HG03139 (cell line): Measurements from ENCODE around the gene VANGL2.

Source experiments
- ATAC-seq: cut with Tn5 transposase; IDR thresholded peaks from one replicate; pipeline ENCODE4 v1.9.1; 2021; ENCODE audit not compliant: unreplicated experiment

Gene VANGL2

GRCh38 chr1:160427625-160428024 is 27.3 kb downstream of the VANGL2 start:
- ATAC-seq = no peak

GRCh38 chr1:160428053-160428452 is 27.7 kb downstream of the VANGL2 start:
- ATAC-seq = no peak

GRCh38 chr1:160428655-160429054 is 28.3 kb downstream of the VANGL2 start:
- ATAC-seq = no peak

DNA sequence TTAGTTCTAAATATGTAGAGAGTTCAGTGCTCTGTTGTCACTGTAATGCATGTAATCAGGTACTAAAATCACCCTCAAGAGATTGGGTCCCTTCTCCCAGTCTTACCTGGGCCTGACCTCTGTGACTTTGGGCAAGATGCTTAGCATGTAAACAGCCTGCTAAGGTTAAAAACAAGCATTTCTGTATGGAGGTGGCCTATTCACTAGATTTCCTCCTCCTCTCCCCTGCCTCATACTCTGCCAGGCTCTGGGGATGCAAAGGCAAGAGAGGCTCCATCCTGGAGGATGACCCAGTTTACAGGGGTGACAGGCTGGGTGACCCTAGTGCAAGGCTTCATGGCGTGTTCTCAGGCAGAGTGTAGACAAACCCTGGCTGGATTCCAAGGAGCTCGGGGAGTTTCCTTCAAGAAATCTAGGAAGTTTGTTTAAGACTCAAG is 28.8 kb downstream of the VANGL2 start:
- ATAC-seq = no peak

- ATAC-seq = no peak
Observed at GRCh38 chr1:160429702-160430535, 29.6 kb downstream of the VANGL2 start.

DNA sequence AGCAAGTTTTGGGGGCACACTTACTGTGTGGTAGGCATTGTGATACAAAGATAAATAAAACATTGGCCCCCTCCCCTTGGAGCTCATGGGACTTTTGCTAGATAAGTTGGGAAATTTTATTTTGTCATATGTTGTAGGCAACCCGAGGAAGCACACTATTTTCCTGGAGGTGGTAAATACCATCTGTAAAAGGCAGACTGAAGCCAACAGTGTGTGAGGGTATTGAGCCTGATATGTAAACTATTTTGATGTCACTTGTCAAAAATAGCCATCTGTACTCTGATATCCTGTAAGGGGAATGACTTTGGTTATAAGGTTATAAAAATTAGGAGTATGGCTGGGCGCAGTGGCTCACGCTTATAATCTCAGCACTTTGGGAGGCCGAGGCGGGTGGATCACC is 30.6 kb downstream of the VANGL2 start:
- ATAC-seq = no peak

- ATAC-seq = no peak
Observed at GRCh38 chr1:160431571-160431970, 31.2 kb downstream of the VANGL2 start.

DNA sequence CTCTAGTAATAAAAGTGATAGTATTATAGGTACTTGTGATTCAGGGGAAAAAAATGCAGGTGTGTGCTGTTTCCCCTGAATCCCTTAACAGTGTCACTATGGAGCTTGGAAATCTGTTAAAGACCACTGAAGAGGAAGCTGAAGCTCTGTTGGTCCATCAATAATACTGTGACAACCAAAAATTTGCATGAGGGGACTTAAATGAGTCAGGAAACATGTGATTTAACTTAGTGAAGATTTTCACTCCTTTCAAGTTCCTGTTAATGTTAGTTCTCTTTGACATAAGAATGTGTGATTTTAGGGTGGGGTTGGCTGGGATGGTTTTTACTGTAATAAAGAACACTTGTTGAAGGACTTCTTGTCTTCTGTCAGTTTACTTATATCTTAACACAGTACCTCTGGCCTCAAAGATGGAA is 32.0 kb downstream of the VANGL2 start:
- ATAC-seq = peak; percentile 41

DNA sequence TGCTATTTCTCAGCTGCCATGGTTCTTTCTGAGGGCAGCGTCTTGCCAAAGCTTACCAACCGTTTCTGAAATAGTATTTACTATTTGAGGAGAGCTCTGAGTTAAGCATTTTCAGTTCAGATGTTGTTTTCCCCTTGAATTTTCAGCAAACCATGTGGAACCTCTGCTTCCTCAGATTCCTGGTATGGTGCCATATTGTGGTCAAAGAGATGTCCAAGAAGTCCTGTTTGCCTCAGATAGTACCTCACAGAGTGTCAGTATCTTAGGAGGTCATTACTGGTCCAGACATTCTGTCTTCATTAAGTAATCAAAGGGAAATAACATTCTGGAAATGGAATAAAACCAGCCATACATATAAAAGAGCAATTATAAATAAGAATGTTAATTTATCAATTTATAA is 36.6 kb downstream of the VANGL2 start:
- ATAC-seq = no peak

DNA sequence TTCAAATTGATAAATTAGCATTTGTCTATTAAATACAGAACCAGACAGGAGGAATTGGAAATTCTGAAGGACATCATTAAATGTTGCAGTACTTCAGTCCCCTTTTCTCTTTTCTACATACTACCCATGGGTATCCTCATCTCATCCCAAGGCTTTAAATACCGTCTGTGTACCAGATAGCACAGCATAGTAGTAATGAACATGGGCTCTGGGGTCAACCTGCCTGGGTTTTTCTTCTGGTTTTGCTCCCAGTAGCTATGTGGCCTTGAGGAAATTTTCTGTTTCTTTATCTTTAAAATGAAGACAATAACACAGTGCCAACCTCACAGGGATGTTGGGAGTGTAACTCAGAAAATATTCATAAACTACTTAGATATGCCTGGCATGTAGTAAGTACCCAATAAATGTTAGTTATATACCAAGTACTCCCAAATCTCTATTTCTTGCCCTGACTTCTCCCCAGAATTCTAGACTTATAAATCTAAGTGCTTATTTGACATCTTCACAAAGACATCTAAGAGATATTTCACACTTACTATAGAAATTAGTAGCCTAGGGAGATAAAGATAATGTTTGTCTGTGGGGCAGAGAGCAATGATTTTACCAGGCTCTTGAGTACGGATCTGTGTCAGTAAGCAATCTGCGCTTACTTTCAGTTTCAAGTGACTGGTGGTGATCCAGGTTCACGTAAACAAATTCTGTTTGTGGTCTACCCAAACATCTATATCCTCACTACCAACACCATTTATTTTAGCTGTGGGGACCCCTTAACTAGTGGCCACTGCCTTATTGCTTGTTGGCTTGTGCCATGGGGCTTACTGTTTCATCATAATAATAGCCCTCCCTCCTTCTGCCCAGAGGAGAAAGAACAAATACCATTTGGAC is 37.3 kb downstream of the VANGL2 start:
- ATAC-seq = peak; percentile 63

- ATAC-seq = no peak
Observed at GRCh38 chr1:160438317-160438918, 38.1 kb downstream of the VANGL2 start.

DNA sequence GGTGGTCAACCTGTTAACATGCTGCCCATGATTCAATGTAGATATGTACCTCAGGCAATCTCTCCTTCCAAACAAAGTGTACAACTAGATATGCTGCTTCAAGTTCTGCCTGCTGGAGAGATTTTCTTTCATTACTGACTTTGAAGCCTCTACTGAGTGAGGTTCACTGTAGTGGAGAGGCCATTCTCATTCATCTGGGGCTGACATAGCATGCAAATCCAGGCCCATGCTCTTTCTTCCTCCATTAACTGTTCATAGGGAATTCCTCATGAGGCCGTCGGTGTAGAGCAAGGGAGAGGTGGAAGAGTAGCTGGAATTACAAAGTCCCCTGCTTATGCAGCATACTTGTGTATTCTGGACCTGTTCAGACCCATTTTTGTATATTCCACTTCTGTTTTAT is 38.6 kb downstream of the VANGL2 start:
- no peak for ATAC-seq

DNA sequence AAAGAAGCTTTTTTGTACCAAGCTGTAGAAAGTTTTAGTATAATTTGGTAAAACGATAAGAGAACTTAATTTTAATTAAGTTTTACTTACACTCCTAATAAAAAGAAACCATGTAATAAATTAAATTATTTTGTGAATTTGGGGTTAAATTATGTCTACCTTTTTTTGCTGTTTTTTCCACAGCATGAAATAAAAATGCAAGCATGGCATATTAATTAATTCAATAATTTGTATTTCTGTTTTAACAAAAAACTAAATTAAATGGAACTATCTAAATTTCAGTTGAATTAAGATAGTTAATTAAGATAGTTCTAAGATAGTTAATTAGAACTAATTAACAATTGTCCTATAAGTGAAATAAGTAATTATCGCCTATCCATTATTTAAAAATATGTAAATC is 39.4 kb downstream of the VANGL2 start:
- ATAC-seq = no peak

- no peak for ATAC-seq
Observed at GRCh38 chr1:160446945-160447600, 46.7 kb downstream of the VANGL2 start.

DNA sequence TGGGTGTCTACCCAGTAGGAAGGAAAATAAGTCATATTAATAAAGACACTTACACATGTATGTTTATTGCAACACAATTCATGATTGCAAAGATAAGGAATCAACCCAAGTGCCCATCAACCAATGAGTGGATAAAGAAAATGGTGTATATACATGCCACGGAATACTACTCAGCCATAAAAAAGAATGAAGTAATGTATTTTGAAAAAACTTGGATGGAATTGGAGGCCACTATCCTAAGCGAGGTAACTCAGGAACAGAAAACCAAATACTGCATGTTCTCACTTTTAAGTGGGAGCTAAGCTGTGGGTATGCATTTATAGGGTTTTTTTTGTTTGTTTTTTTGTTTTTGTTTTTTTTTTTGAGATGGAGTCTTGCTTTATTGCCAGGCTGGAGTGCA is 49.1 kb downstream of the VANGL2 start:
- no peak for ATAC-seq

DNA sequence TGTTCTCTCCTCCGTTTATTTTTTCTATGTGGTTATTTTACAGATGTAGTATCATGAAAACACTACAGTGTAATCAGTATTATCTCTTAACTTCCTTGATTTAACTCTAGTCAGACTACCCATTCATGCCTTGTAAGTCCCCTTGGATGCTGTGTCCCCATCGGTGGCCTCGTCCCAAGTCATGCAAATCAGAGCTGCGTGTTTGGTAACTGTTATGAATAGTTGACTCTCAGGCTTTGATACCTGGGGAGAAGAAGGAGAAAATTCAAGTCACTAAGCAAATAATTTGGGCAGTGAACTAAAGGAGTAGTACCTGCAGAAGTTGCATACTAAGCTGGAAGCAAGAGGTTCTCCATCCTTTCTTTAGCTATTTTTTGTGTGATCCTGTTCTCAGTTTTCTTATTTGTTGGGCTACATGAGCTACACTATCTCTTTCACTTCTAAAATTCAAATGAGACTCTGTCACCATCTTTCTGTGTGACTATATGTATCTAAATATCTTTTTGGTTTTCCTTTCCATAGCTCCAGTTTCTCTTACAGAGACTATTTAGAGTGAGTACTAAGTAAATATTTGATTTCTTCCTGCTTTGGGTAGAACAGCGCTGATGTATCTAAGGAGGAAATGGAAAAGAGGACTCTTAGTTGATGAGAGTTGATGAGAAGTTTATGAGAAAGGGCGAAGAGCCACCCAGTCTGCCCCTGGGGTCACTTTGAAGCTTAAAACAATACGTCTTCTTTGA is 50.9 kb downstream of the VANGL2 start:
- no peak for ATAC-seq

GRCh38 chr1:160451859-160452232 is 51.5 kb downstream of the VANGL2 start:
- no peak for ATAC-seq

DNA sequence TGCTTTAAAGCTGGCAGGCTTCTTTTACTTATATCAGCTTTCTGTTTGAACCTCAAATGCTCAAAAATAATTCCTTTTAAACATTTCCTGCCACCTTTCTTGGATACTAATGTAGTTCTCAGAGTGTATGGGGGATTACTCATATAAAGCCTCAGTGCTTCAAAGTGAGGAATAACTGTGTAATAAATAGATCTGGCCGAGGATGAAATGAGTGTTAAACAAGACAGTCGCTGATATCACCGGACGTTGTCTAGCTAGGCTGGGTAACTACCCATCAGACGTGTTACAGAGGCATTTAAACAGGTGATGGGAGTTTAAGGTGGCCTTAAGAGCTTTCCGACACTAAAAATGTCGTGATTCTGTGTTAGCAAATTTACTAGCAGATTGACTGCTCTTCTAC is 53.1 kb downstream of the VANGL2 start:
- no peak for ATAC-seq

GRCh38 chr1:160454371-160455152 is 54.2 kb downstream of the VANGL2 start:
- ATAC-seq = no peak

DNA sequence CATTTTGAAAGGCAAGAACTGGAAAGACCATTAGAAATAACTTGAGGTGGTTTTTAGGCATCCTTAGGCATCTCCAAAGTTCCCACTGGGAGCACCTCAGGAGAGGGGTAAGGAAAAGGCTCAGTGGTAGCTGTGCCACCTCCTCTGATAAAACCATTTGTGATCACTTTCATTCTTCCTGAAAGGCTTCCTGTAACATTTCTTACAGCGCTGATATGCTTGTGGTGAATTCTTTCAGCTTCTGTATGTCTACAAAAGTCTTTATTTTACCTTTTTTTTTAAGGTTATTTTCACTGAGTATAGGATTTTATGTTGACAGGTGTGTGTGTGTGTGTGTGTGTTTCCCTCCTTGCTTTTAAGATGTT is 54.8 kb downstream of the VANGL2 start:
- ATAC-seq = no peak
